T-helper 9 cell (primary cell): Measurements from ENCODE around the gene ZBTB44.
A peak's percentile ranks its signal among the peaks of the same experiment; 100 is the strongest.

Experiments
- DNase-seq: peaks from one replicate; pipeline ENCODE4 v3.0.0-alpha.2; 2020

ZBTB44 gene

GRCh38 chr11:130213143-130213978 lies 101.4 kb downstream of the ZBTB44 start:
- peak; percentile 64 for DNase-seq

GRCh38 chr11:130212431-130212961 lies 102.2 kb downstream of the ZBTB44 start:
- no peak for DNase-seq

- DNase-seq: no peak
Measured at GRCh38 chr11:130211781-130212401, 102.8 kb downstream of the ZBTB44 start.

- no peak for DNase-seq
Measured at GRCh38 chr11:130211144-130211543, 103.6 kb downstream of the ZBTB44 start.

GRCh38 chr11:130209954-130210854 lies 104.5 kb downstream of the ZBTB44 start:
- no peak for DNase-seq

GRCh38 chr11:130209128-130209932 lies 105.4 kb downstream of the ZBTB44 start:
- no peak for DNase-seq

GRCh38 chr11:130208241-130209127 lies 106.2 kb downstream of the ZBTB44 start:
- DNase-seq: no peak

- no peak for DNase-seq
Measured at GRCh38 chr11:130206141-130206540, 108.6 kb downstream of the ZBTB44 start.

GRCh38 chr11:130204703-130205095 lies 110.0 kb downstream of the ZBTB44 start:
- no peak for DNase-seq

GRCh38 chr11:130203766-130204702 lies 110.7 kb downstream of the ZBTB44 start:
- DNase-seq: no peak

GRCh38 chr11:130202818-130203689 lies 111.7 kb downstream of the ZBTB44 start:
- no peak for DNase-seq

- DNase-seq: no peak
Measured at GRCh38 chr11:130202009-130202817, 112.5 kb downstream of the ZBTB44 start.

GRCh38 chr11:130201026-130201425 lies 113.7 kb downstream of the ZBTB44 start:
- no peak for DNase-seq

GRCh38 chr11:130199792-130200191 lies 114.9 kb downstream of the ZBTB44 start:
- no peak for DNase-seq

GRCh38 chr11:130198964-130199363 lies 115.8 kb downstream of the ZBTB44 start:
- no peak for DNase-seq

GRCh38 chr11:130198292-130198691 lies 116.4 kb downstream of the ZBTB44 start:
- DNase-seq: no peak

GRCh38 chr11:130197386-130198035 lies 117.2 kb downstream of the ZBTB44 start:
- no peak for DNase-seq
